Stimulated activated CD8-positive, alpha-beta memory T cell treated with anti-CD3 and anti-CD28 coated beads, Interleukin-7, amount 100 ng/mL, for 4 hours (primary cell): ENCODE results near the gene SDHB.

Experiments
- DNase-seq, 2 donors: peaks; one replicate each; pipeline ENCODE4 v3.0.0-alpha.2; 2020; ENCODE audit warnings: low read depth in 2 of 2

Gene SDHB

GRCh38 chr1:16969057-16969611, 84.7 kb downstream of the SDHB start:
- no peak for DNase-seq
